KMS-11 (cell line): Measurements from ENCODE around the gene PTPRK.

Experiments used
- H2AFZ ChIP-seq: fragments of 200-600 bp; sonication (generic); 2 replicates; pipeline ENCODE4 v1.6.1; 2016; ENCODE audit warnings: antibody characterized with exemption, mixed run types, low read depth
- H3K27ac ChIP-seq: fragments of 200-600 bp; sonication (generic); 2 replicates; pipeline ENCODE4 v1.6.1; 2016; ENCODE audit warnings: mild to moderate bottlenecking, mixed run types
- H3K27me3 ChIP-seq: fragments of 200-600 bp; sonication (generic); 2 replicates; pipeline ENCODE4 v1.6.1; 2017; ENCODE audit warnings: mild to moderate bottlenecking, low read depth, mixed run types, moderate library complexity; ENCODE audit not compliant: insufficient read depth
- H3K36me3 ChIP-seq: fragments of 200-600 bp; sonication (generic); 2 replicates; pipeline ENCODE4 v1.6.1; 2017; ENCODE audit warnings: mild to moderate bottlenecking, mixed run types; ENCODE audit not compliant: insufficient read depth
- H3K4me1 ChIP-seq: fragments of 200-600 bp; sonication (generic); 2 replicates; pipeline ENCODE4 v1.6.1; 2016; ENCODE audit warnings: mild to moderate bottlenecking, low read depth, mixed run types; ENCODE audit not compliant: poor library complexity, severe bottlenecking
- H3K4me2 ChIP-seq: fragments of 200-600 bp; sonication (generic); 2 replicates; pipeline ENCODE4 v1.7.0; 2016; ENCODE audit warnings: mild to moderate bottlenecking, mixed run types
- H3K4me3 ChIP-seq: fragments of 200-600 bp; sonication (generic); IDR thresholded peaks from 2 replicates; pipeline ENCODE4 v1.6.1; 2017; ENCODE audit warnings: low read depth, low read length, mixed read lengths; ENCODE audit not compliant: insufficient read depth
- H3K79me2 ChIP-seq: fragments of 200-600 bp; sonication (generic); 2 replicates; pipeline ENCODE4 v1.6.1; 2016; ENCODE audit warnings: low read depth, mixed run types; ENCODE audit not compliant: insufficient read depth
- H3K9ac ChIP-seq: fragments of 200-600 bp; sonication (generic); 2 replicates; pipeline ENCODE4 v1.6.1; 2016; ENCODE audit warnings: mild to moderate bottlenecking, mixed run types
- H4K20me1 ChIP-seq: fragments of 200-600 bp; sonication (generic); 2 replicates; pipeline ENCODE4 v1.6.1; 2016; ENCODE audit warnings: mild to moderate bottlenecking, mixed run types; ENCODE audit not compliant: insufficient read depth
- TF ChIP-seq, protein P1 (sequence below): fragments of 200-600 bp; sonication (generic); conservative IDR thresholded peaks from 2 replicates; pipeline ENCODE4 v1.6.1; 2017; ENCODE audit warnings: low read depth, mild to moderate bottlenecking, antibody characterized with exemption, low read length, moderate library complexity, mixed read lengths

The PTPRK gene

DNA sequence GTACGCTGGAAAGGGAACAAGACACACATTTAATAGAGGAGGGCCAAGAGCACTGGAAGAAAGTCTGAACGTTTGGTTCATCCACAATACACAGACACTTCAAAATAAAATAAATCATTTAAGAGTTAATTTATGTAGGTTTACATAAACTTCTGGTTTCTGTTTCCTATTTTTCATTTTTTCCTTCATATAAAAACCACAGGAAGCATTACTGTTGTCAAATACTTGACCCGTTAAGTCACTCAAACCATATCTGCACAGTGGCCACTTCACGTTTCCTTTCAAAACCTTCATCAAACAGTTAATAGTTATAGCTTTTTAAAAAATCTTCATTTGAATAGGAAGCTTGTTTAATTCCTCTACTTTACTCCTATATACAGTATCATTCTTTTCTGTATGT is 361.9 kb downstream of the PTPRK start:
- Histone ChIP-seq H4K20me1 (no peaks in the 10 kb centered on the region), H3K27ac (no peak overlapping the region), H3K4me3 (no peak overlapping the region), H3K27me3 (no peaks in the 10 kb centered on the region), H3K9ac (no peak overlapping the region), H3K79me2 (no peaks in the 10 kb centered on the region), H2AFZ (no peak overlapping the region), H3K36me3 (no peaks in the 10 kb centered on the region), H3K4me2 (no peak overlapping the region), H3K4me1 (no peaks in the 10 kb centered on the region)
- TF ChIP-seq, protein P1, sequence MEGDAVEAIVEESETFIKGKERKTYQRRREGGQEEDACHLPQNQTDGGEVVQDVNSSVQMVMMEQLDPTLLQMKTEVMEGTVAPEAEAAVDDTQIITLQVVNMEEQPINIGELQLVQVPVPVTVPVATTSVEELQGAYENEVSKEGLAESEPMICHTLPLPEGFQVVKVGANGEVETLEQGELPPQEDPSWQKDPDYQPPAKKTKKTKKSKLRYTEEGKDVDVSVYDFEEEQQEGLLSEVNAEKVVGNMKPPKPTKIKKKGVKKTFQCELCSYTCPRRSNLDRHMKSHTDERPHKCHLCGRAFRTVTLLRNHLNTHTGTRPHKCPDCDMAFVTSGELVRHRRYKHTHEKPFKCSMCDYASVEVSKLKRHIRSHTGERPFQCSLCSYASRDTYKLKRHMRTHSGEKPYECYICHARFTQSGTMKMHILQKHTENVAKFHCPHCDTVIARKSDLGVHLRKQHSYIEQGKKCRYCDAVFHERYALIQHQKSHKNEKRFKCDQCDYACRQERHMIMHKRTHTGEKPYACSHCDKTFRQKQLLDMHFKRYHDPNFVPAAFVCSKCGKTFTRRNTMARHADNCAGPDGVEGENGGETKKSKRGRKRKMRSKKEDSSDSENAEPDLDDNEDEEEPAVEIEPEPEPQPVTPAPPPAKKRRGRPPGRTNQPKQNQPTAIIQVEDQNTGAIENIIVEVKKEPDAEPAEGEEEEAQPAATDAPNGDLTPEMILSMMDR: no peak

DNA sequence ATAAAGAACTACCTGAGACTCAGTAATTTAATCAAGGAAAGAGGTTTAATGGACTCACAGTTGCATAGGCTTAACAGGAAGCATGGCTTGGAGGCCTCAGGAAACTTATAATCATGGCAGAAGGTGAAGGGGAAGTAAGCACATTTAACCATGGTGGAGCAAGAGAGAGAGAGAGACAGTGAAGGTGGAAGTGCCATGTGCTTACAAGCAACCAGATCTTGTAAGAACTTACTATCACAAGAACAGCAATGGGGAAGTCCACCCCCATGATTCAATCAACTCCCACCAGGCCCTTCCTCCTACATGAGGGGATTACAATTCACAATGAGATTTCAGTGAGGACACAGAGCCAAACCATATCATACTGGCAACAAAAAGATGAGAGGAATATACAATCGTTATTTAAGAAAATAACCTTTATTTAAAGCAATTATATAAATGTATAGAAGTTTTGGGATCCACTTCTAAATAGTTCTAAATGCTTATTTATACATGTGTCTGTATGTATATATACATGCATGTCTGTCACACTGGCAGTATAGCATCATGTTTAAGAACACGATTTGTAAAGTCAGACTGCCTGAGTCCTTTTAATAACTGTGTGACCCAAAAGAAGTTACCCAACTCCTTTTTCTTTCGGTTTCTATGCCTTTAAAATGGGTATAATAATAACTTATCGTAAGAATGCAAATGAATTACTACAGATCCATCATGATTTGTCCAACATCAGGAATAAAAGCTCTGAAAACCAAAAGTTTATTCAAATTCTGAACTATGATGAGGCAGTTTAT is 363.9 kb downstream of the PTPRK start:
- Histone ChIP-seq H3K79me2 (no peaks in the 10 kb centered on the region), H4K20me1 (no peaks in the 10 kb centered on the region), H3K4me3 (no peak overlapping the region), H3K27ac (no peak overlapping the region), H3K36me3 (no peaks in the 10 kb centered on the region), H3K4me2 (no peak overlapping the region), H3K27me3 (no peaks in the 10 kb centered on the region), H3K4me1 (no peaks in the 10 kb centered on the region), H2AFZ (no peak overlapping the region), H3K9ac (no peak overlapping the region)
- TF ChIP-seq, protein P1: no peak

DNA sequence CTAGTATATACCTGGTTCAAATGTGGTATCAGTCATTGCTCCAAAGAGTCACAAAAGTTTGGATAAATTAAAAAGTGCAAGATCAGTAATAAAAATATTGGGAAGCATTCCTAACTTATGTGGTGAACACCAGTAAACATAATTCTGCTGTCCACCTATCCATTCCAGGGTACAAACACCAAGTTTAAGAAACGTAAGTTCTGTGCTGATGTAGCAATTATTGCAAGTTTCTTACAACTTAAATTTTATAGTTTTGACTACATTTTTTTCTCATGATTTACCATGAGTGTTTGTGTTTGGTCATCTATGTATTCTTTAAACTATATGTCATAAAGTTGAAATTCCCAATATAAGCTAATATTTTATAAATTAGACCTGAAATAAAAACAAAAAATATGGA is 364.6 kb downstream of the PTPRK start:
- Histone ChIP-seq H3K9ac (no peak overlapping the region), H3K27ac (no peak overlapping the region), H4K20me1 (no peaks in the 10 kb centered on the region), H2AFZ (no peak overlapping the region), H3K36me3 (no peaks in the 10 kb centered on the region), H3K79me2 (no peaks in the 10 kb centered on the region), H3K4me3 (no peak overlapping the region), H3K4me2 (no peak overlapping the region), H3K27me3 (no peaks in the 10 kb centered on the region), H3K4me1 (no peaks in the 10 kb centered on the region)
- TF ChIP-seq, protein P1: no peak

DNA sequence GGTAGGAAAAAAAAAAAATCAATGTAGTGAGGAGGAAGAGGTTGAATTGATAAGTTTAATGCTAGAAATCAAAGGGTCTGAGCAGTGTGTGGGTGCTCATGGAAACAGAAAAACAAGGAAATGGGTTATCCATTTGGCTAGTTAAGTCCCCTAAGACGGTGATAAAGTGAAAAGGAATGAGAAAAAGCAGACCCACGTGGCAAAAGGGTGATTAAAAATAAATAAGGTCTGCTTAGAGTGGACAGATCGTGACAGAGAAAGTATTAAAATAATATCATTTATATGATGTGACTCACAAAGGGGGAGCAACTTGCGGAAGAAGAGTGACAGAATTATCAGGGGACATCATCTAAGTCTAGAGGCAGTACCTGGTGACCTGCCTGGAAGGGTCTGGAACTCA is 367.8 kb downstream of the PTPRK start:
- Histone ChIP-seq H3K27ac (no peak overlapping the region), H3K27me3 (no peaks in the 10 kb centered on the region), H3K79me2 (no peaks in the 10 kb centered on the region), H3K4me2 (no peak overlapping the region), H3K4me1 (no peaks in the 10 kb centered on the region), H3K4me3 (no peak overlapping the region), H3K9ac (no peak overlapping the region), H3K36me3 (no peaks in the 10 kb centered on the region), H2AFZ (no peak overlapping the region), H4K20me1 (no peaks in the 10 kb centered on the region)
- TF ChIP-seq, protein P1: no peak
